H9 (cell line): Measurements from ENCODE around the gene LYZL2. TPM values are rescaled to one million over a fixed set of nuclear protein-coding genes. Genes with fewer than 3 reads are reported as not detected.

Source experiments
- DNase-seq: peaks from one replicate; pipeline ENCODE4 v3.0.0-alpha.2; 2017
- H2AFZ ChIP-seq: one replicate; pipeline ENCODE4 v1.6.1; 2013; ENCODE audit warnings: mild to moderate bottlenecking, low read length, control low read depth, moderate library complexity
- H2AK5ac ChIP-seq: 2 replicates; pipeline ENCODE4 v1.6.1; 2013; ENCODE audit warnings: low read length, control low read depth, mixed read lengths; ENCODE audit not compliant: insufficient read length
- H2BK120ac ChIP-seq: one replicate; pipeline ENCODE4 v1.6.1; 2013; ENCODE audit warnings: low read depth, mild to moderate bottlenecking, low read length, control low read depth, inconsistent platforms; ENCODE audit not compliant: poor library complexity, severe bottlenecking
- H2BK12ac ChIP-seq: 2 replicates; pipeline ENCODE4 v1.6.1; 2013; ENCODE audit warnings: low read length, control low read depth, mixed read lengths, low read depth; ENCODE audit not compliant: insufficient read length
- H2BK15ac ChIP-seq: 2 replicates; pipeline ENCODE4 v1.6.1; 2013; ENCODE audit warnings: low read depth, low read length, control low read depth
- H2BK20ac ChIP-seq: one replicate; pipeline ENCODE4 v1.6.1; 2013; ENCODE audit warnings: low read depth, mild to moderate bottlenecking, low read length, control low read depth, inconsistent platforms; ENCODE audit not compliant: poor library complexity, severe bottlenecking
- H2BK5ac ChIP-seq: 2 replicates; pipeline ENCODE4 v1.6.1; 2013; ENCODE audit warnings: low read length, control low read depth, mixed read lengths; ENCODE audit not compliant: insufficient read length
- H3K14ac ChIP-seq: 2 replicates; pipeline ENCODE4 v1.6.1; 2013; ENCODE audit warnings: low read length, control low read depth; ENCODE audit not compliant: insufficient read depth
- H3K18ac ChIP-seq: 2 replicates; pipeline ENCODE4 v1.6.1; 2013; ENCODE audit warnings: low read depth, mild to moderate bottlenecking, mixed read lengths, low read length, control low read depth; ENCODE audit not compliant: insufficient read length
- H3K23ac ChIP-seq: 2 replicates; pipeline ENCODE4 v1.6.1; 2013; ENCODE audit warnings: low read length, control low read depth, mixed read lengths, low read depth; ENCODE audit not compliant: insufficient read length
- H3K23me2 ChIP-seq: 2 replicates; pipeline ENCODE4 v1.6.1; 2013; ENCODE audit warnings: low read depth, mild to moderate bottlenecking, mixed read lengths, low read length, control low read depth; ENCODE audit not compliant: insufficient read length, poor library complexity, severe bottlenecking
- H3K27ac ChIP-seq: 2 replicates; pipeline ENCODE4 v1.5.1; 2013; ENCODE audit warnings: low read length, control low read depth, mixed read lengths, low read depth; ENCODE audit not compliant: insufficient read length
- H3K27me3 ChIP-seq: 2 replicates; pipeline ENCODE4 v1.6.1; 2013; ENCODE audit warnings: low read length, control low read depth, inconsistent platforms; ENCODE audit not compliant: insufficient read depth
- H3K4ac ChIP-seq: 2 replicates; pipeline ENCODE4 v1.6.1; 2013; ENCODE audit warnings: low read depth, mild to moderate bottlenecking, control low read depth, inconsistent platforms, low read length, moderate library complexity
- H3K4me1 ChIP-seq: 2 replicates; pipeline ENCODE4 v1.6.1; 2013; ENCODE audit warnings: low read length, control low read depth, inconsistent platforms; ENCODE audit not compliant: insufficient read depth
- H3K4me2 ChIP-seq: 2 replicates; pipeline ENCODE4 v1.6.1; 2013; ENCODE audit warnings: low read length, control low read depth, mixed read lengths; ENCODE audit not compliant: insufficient read length, insufficient read depth
- H3K56ac ChIP-seq: 2 replicates; pipeline ENCODE4 v1.6.1; 2013; ENCODE audit warnings: low read depth, mild to moderate bottlenecking, mixed read lengths, low read length, control low read depth; ENCODE audit not compliant: insufficient read length
- H3K79me1 ChIP-seq: 2 replicates; pipeline ENCODE4 v1.6.1; 2013; ENCODE audit warnings: low read depth, mild to moderate bottlenecking, moderate library complexity, low read length, control low read depth, inconsistent platforms; ENCODE audit not compliant: insufficient read depth, poor library complexity, severe bottlenecking
- H3K79me2 ChIP-seq: 2 replicates; pipeline ENCODE4 v1.6.1; 2013; ENCODE audit warnings: low read length, control low read depth, inconsistent platforms; ENCODE audit not compliant: insufficient read depth
- H3K9ac ChIP-seq: 2 replicates; pipeline ENCODE4 v1.6.1; 2013; ENCODE audit warnings: low read length, control low read depth, mixed read lengths; ENCODE audit not compliant: insufficient read length; ENCODE audit errors: extremely low read depth
- H3K9me3 ChIP-seq: one replicate; pipeline ENCODE4 v1.6.1; 2013; ENCODE audit warnings: low read depth, low read length, inconsistent platforms; ENCODE audit not compliant: control insufficient read depth
- H3T11ph ChIP-seq: one replicate; pipeline ENCODE4 v1.6.1; 2013; ENCODE audit warnings: mild to moderate bottlenecking, low read length, control low read depth, inconsistent platforms
- H4K20me1 ChIP-seq: one replicate; pipeline ENCODE4 v1.6.1; 2013; ENCODE audit not compliant: control insufficient read depth, insufficient read length, insufficient read depth
- H4K5ac ChIP-seq: 2 replicates; pipeline ENCODE4 v1.6.1; 2013; ENCODE audit warnings: low read depth, mild to moderate bottlenecking, mixed read lengths, low read length, control low read depth; ENCODE audit not compliant: insufficient read length
- H4K8ac ChIP-seq: replicated peaks from 2 replicates; pipeline ENCODE4 v1.6.1; 2013; ENCODE audit warnings: low read length, control low read depth, mixed read lengths, low read depth; ENCODE audit not compliant: insufficient read length
- H4K91ac ChIP-seq: 2 replicates; pipeline ENCODE4 v1.6.1; 2013; ENCODE audit warnings: low read depth, mild to moderate bottlenecking, moderate library complexity, mixed read lengths, low read length, control low read depth; ENCODE audit not compliant: insufficient read length
- H3K27ac Mint-ChIP-seq, 3 experiments: 2 replicates in 2 of 3; 3 replicates in 1 of 3; pipeline ENCODE4 v1.8.0; 2020 to 2021; ENCODE audit warnings: mixed read lengths in 3 of 3, mild to moderate bottlenecking in 1 of 3, moderate library complexity in 1 of 3
- H3K27me3 Mint-ChIP-seq: 2 replicates; pipeline ENCODE4 v1.8.0; 2021; ENCODE audit warnings: low read depth, mild to moderate bottlenecking, moderate library complexity, mixed read lengths
- H3K36me3 Mint-ChIP-seq, 3 experiments: 2 replicates in 2 of 3; 3 replicates in 1 of 3; pipeline ENCODE4 v1.8.0; 2020 to 2021; ENCODE audit warnings: low read depth in 3 of 3, mixed read lengths in 3 of 3; ENCODE audit not compliant: insufficient read depth in 1 of 3
- H3K4me1 Mint-ChIP-seq, 2 experiments: 2 replicates each; pipeline ENCODE4 v1.8.0; 2020; ENCODE audit warnings: mixed read lengths in 2 of 2
- H3K4me3 Mint-ChIP-seq, 2 experiments: 2 replicates in 1 of 2; 3 replicates in 1 of 2; pipeline ENCODE4 v1.8.0; 2020 to 2021; ENCODE audit warnings: mild to moderate bottlenecking in 2 of 2, mixed read lengths in 2 of 2, moderate library complexity in 1 of 2
- H3K9me3 Mint-ChIP-seq, 2 experiments: 2 replicates in 1 of 2; 3 replicates in 1 of 2; pipeline ENCODE4 v1.8.0; 2020; ENCODE audit warnings: mild to moderate bottlenecking in 2 of 2, mixed read lengths in 2 of 2, moderate library complexity in 1 of 2
- CTCF ChIP-seq: fragments of 200-600 bp; sonication (generic); conservative IDR thresholded peaks from 3 replicates; pipeline ENCODE4 v1.8.0; 2021; ENCODE audit warnings: antibody characterized with exemption, mild to moderate bottlenecking
- WGBS: extraction: QIAGEN DNeasy Blood & Tissue Kit; methylation state at CpG from one replicate; pipeline ENCODE4 v1.1.7; 2013; ENCODE audit warnings: missing lambda C conversion rate, low lambda C conversion rate, mixed read lengths; ENCODE audit not compliant: insufficient read length; ENCODE audit errors: extremely low coverage; 5-methylcytosine and 5-hydroxymethylcytosine counted together
- total RNA-seq: library from RNA; stranded (reverse); gene quantifications from 2 replicates; pipeline ENCODE4 v1.2.1, GENCODE V29; 2021

The LYZL2 gene
- total RNA-seq, 1 experiment from 2014 or later = not detected

- H3K27ac Mint-ChIP-seq = no peak overlapping the region
- no peak overlapping the region for H2AFZ ChIP-seq
- peaks cover 2% of the 10 kb centered on the region; the same call in 1 of the 2 replicates for H3K27me3 ChIP-seq
- no peak for TF ChIP-seq CTCF
- H3K23me2 ChIP-seq = no peaks in the 10 kb centered on the region
- H3K79me1 ChIP-seq = no peaks in the 10 kb centered on the region
- H3T11ph ChIP-seq = no peak overlapping the region
- H3K4ac ChIP-seq = no peak overlapping the region
- H4K5ac ChIP-seq = no peak overlapping the region
- no peak overlapping the region for H3K27ac ChIP-seq
- H2BK12ac ChIP-seq = no peak overlapping the region
- H3K4me2 ChIP-seq = no peak overlapping the region
- peaks cover 2% of the 10 kb centered on the region; the same call in 1 of the 2 replicates for H3K4me1 ChIP-seq
- H3K18ac ChIP-seq = no peak overlapping the region
- no peak overlapping the region for H2BK15ac ChIP-seq
- H3K9me3 ChIP-seq = no peaks in the 10 kb centered on the region
- H2BK5ac ChIP-seq = no peak overlapping the region
- no peaks in the 10 kb centered on the region for H4K20me1 ChIP-seq
- H2BK120ac ChIP-seq = no peak overlapping the region
- H3K23ac ChIP-seq = no peak overlapping the region
- no peak overlapping the region for H4K8ac ChIP-seq
- H3K79me2 ChIP-seq = no peaks in the 10 kb centered on the region
- H2AK5ac ChIP-seq = no peak overlapping the region
- no peak overlapping the region for H4K91ac ChIP-seq
- peaks cover 2% of the 10 kb centered on the region; the same call in 1 of the 2 replicates for H3K27me3 Mint-ChIP-seq
- no peak overlapping the region for H2BK20ac ChIP-seq
- no peak overlapping the region for H3K14ac ChIP-seq
- H3K4me3 Mint-ChIP-seq = no peak overlapping the region
- peaks cover 29 to 30% of the 10 kb centered on the region in 2 experiments for H3K4me1 Mint-ChIP-seq
- no peak overlapping the region for H3K9ac ChIP-seq
- no peaks in the 10 kb centered on the region for H3K36me3 Mint-ChIP-seq
- DNase-seq = no peak
- no peaks in the 10 kb centered on the region for H3K9me3 Mint-ChIP-seq
- WGBS = no CpG with 5 or more reads among the region's 6 CpGs
- no peak overlapping the region for H3K56ac ChIP-seq
Measured at GRCh38 chr10:30576641-30577040, 52.9 kb downstream of the LYZL2 start.
